Measurements from ENCODE around the gene LRRC28.
"Not testable (repeated sequence)": the region's sequence is repeated elsewhere in the genome, so short reads cannot be mapped to it uniquely, and the experiment has no call there.

Gene LRRC28

DNA sequence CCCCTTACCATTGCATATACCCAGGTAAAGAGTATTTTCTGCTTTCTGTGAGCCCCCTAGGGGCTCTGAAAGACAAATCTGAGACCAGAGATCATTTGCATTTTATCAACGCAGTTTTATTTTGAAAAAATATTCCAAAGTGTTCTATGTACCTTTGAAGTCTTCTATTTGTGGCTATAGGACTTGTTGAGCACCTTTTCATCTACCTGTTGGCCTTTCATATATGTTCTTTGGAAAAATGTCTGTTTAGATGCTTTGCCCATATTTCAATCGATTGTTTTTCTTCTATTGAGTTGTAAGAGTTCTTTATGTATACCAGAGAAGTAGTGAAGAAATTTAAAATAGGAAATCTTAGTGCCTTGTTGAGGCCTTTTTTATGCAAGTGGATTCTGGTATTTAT, 94.0 kb downstream of the LRRC28 start:
- DNase-seq: no peak

GRCh38 chr15:99345832-99346462, 94.7 kb downstream of the LRRC28 start:
- no peak for DNase-seq

DNA sequence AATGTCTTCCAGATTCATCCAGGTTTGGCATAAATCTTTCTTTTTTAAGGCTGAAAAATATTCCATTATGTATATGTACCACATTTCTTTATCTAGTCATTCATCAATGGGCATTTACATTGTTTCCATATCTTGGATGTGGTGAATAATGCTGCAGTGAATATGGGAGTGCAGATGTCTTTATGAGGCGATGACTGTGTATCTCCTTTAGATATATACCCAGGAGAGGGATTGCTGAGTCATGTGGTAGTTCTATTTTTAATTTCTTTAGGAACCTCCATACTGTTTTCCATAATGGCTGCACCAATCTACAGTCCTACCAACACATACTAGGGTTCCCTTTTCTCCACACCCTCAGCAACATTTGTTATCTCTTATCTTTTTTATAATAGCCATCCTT, 96.3 kb downstream of the LRRC28 start:
- no peak for DNase-seq

- no peak for DNase-seq
Measured at GRCh38 chr15:99348412-99348811, 97.1 kb downstream of the LRRC28 start.

GRCh38 chr15:99350408-99350807, 99.1 kb downstream of the LRRC28 start:
- no peak for DNase-seq

- no peak for DNase-seq
Measured at GRCh38 chr15:99359769-99360168, 108.5 kb downstream of the LRRC28 start.

DNA sequence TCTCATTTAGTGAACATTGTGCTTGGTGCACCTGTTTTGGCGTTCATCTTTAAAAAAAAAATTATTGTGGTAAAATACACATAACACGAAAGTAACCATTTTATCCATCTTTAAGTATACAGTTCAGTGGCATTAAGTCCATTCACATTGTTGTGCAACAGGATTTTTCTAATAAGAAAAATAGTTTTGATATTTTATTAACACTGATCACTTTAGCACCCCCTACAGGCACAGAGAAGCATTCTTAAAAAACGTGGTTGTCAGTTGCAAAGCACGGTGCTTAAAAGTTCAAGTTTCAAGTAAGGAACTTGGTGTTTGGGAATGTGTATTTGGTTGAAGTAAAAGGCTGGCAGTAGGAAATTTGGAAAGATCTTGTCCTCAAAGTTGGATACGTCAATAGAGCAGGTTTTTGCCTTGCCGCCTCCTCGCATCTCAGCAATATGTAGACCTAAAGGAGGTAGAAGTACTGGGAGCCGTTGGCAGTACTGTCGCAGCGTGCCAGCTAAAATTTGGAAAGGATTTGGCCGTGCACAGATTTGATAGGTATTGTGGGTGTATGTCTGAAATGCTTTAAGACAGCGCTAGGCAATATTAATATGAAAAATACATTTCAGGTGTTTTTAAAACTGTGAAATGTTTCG, 110.4 kb downstream of the LRRC28 start:
- DNase-seq: no peak

- DNase-seq: no peak
Measured at GRCh38 chr15:99365242-99365641, 114.0 kb downstream of the LRRC28 start.

- no peak for DNase-seq
Measured at GRCh38 chr15:99366013-99366412, 114.7 kb downstream of the LRRC28 start.

GRCh38 chr15:99368743-99369142, 117.5 kb downstream of the LRRC28 start:
- no peak for DNase-seq

GRCh38 chr15:99369196-99369595, 117.9 kb downstream of the LRRC28 start:
- DNase-seq: no peak

DNA sequence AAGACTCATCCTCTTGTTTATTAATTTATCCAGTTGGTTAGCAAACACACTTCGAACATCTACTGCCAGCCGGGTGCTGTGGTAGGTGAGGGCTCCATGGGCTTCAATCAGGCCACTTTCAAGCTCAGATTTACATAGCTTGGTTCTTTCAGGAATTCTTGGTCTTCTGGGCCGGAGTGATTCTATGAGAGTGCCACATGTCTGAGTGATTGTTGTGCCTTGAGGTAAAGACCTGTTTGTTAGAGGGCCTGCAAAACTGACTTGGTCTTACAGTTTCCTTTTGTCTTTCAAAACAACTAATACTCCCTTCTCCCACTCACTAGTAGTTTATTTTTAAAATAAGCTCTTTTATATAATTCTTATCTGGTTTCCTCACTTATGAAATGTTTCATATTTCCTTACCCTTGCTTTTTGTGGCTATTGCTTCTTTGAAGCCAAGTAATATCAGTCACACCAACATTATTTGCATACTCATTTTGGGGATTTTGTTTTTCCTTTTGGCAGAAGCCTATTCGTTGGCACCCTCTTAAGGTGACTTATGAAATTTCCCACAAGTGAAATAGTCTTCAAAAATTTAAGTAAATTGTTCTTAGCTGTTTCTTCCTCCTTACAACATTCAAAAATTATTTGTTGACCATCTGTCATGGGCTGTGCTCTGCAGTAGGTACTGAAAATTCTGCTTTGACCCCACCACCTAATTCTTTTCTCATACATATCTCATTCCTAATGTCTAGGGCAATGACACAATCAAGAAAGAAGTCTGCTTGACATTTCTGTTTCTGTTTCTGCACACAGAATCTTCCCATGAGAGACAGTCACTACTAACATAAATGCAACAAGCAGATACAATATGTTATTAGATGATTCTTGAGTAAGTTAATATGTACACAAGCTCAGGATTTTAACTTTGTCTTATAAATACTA, 120.2 kb downstream of the LRRC28 start:
- DNase-seq: no peak

GRCh38 chr15:99385005-99385669, 133.9 kb downstream of the LRRC28 start:
- DNase-seq: no peak

DNA sequence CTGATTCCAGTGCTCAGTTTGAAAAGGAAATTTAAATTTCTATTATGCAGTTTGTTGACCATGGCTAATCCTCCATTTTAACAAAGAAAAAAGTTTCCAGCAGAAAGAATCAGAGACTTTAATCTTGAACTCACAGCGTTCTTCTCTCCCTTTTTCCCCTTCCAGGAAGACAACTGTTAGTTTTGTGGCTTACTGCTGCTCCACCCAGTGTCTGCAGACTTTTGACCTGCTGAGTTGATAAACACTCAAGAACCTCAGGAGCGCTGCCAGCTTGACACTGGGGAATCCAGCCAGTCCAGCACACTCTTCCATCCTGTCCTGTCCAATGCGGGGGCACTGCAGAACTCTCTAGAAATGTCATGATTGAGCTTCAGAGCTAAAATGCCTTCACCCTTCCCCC, 134.6 kb downstream of the LRRC28 start:
- DNase-seq: no peak

GRCh38 chr15:99386391-99386790, 135.1 kb downstream of the LRRC28 start:
- no peak for DNase-seq

GRCh38 chr15:99387421-99388168, 136.3 kb downstream of the LRRC28 start:
- no peak for DNase-seq

- no peak for DNase-seq
Measured at GRCh38 chr15:99390667-99391066, 139.4 kb downstream of the LRRC28 start.

- DNase-seq: no peak
Measured at GRCh38 chr15:99393641-99394040, 142.4 kb downstream of the LRRC28 start.

DNA sequence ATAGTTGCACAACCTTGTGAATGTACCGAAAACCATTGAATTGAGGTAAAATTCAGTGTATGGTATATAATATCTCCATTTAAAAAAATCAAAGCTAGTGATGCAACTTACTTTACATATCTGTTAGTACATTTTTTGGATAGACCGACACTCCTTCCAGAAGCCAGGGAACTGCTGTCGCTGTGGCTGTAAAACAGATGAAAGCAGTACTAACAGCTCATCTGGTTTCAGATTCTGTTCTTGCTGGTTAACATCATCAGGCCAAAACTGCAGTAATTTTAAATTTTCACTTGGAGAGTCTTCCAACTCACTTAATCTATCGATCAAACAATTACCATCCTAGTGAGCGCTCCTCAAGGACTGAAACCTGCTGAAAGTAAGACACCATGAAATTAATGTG, 145.1 kb downstream of the LRRC28 start:
- no peak for DNase-seq

DNA sequence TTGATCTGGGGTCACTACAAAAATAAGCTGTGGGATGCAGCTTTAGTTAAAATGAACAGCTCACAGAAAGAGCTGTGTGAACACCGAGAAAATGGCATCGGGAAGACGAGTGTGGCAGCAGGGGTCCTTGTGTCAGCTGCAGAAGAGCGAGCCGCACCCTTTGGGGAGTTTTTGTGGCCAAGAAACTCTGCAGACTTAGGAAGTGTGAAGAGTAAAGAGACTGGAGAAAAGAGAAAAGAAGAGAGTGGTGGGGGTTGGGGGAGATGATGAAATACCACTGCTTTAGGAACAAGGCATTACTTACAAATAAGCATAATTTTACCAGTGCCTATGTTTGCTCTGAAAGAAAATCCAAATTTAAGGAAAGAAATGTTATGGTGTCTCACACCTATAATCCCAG, 147.8 kb downstream of the LRRC28 start:
- no peak for DNase-seq

- DNase-seq: no peak
Measured at GRCh38 chr15:99399618-99400017, 148.3 kb downstream of the LRRC28 start.

DNA sequence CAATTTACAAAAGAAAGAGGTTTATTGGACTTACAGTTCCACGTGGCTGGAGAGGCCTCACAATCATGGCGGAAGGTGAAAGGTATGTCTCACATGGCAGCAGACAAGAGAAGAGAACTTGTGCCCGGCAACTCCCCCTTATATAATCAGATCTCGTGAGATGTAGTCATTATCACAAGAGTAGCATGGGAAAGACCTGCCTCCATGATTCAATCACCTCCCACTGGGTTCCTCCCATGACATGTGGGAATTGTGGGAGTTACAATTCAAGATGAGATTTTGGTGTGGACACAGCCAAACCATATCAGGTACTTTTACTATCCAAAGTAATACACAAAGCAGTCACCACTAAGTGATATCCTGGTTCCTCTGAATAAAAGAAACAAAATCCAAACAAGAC, 149.9 kb downstream of the LRRC28 start:
- DNase-seq: not testable (repeated sequence)

Data from retina (tissue), 1 donor.